ENCODE data around the gene CHRNA4.

The CHRNA4 gene

GRCh38 chr20:63377951-63378381 lies 16.8 kb upstream of the CHRNA4 start:
- no peak for DNase-seq (ENCODE audit: low read depth in 3 of 3)

DNA sequence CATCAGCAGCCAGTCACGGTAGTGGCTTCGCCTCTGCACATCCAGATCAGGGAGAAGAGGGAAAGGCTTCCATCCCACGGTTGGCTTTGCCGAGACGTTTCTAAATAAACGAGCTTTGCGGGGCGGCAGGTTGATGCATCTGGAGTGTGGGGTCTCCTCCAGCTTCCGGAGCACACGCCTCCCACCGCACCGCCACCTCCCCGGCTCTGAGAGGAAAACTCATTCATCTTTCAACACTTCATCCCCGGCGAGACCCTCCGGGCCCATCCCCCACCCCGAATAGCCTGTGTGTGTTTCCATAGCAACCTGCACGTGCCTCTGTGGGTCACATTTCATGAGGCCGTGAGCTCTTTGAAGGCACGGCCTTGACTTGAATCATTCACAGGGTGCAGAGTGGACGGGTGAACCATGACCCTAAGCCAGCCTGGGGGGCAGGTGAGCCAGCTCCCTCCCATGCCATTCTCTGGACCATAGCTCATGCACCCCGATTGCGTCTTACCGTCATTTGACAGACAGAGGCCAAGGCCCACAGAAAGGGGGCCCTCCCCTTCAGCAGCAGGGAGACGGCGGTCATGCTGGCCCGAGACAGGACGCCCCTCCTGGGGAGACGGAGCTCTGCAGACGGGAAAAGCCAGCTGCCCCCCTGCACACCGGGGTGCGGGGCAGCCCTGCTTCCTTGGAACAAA lies 16.2 kb upstream of the CHRNA4 start:
- DNase-seq (ENCODE audit: low read depth in 3 of 3), result no peak

- DNase-seq (ENCODE audit: low read depth in 3 of 3), result no peak
Measured at GRCh38 chr20:63376283-63377250, 15.4 kb upstream of the CHRNA4 start.

GRCh38 chr20:63375438-63375837 lies 14.3 kb upstream of the CHRNA4 start:
- no peak for DNase-seq (ENCODE audit: low read depth in 3 of 3)

DNA sequence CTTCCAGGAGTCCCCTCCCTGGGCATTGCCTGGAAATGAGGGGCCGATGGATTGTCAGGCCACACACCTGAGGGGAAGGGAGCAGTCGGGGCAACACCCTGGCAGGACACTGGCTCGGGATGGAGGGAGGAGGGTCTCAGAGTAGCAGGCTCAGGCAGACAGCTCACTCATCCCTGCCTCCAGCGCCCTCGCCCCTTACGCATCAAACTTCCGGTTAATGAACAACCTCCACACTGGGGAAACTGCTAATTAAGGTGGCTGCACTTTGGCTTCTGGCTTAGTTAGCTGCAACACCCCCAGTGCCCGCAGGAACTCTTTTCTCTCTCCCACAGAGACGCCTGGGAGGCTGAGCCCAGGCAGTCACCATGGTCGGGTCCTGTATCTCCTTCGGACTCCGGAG lies 13.4 kb upstream of the CHRNA4 start:
- DNase-seq (ENCODE audit: low read depth in 3 of 3), result no peak

DNA sequence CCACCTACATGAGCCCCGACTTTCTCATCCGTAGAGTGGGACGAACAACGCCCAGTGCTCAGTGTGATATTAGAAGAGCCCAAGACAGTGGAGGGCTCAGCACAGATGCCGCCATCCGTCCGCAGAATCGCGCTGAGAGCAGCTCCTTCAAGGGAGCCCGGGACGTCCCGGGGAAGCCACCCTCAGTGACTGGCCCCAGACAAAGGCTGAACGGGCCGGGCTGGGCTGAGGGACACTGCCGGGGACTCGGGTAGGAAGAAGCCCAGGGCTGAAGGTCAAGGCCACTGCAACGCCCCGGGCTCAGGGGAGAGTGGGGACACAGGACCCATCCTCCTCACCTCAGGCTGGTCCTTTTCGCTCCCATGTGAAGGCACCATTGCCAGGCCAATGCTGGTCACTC lies 12.8 kb upstream of the CHRNA4 start:
- no peak for DNase-seq (ENCODE audit: low read depth in 3 of 3)

DNA sequence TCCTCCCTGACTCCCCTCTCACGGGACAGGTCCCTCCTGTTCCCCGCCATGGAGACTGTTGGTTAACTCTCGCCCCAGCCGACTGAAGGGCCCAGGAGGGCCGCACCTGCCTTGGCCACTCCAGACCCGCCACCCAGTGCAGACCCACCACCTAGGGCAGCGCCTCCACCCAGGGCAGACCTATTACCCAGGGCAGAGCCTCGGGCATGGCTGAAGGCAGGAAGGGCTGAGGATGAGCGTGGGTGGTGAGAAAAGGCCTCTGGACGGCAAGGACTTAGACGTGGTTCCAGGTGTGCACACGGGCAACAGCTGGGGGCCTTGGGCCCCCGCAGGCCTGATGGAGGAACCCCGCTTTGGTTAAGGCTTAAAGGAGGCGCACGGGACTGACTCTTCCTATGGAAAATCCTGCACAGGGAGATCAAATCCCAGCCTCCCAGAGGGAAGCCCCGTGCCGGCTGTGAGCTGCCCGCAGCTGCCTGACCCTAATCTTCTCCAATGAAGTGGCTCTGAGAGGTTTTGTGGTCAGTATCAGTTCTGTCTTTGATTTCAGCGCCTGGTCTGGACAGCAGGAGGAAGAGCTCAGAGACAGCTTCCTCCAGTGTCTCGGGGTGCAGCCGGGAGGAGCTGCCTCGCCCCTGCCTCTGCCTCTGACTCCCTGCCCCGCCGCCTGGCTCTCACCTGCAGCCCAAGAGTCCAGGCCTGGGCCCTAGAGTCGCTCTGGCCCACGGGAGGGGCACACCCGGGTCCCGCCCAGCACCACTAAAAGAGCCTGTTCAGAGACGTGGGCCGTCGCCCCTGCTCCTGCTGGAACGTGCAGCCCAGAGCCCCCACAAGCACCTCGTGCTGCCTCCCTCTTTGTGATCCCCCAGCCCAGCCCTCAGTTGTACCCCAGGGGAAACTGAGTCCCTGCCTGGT lies 12.1 kb upstream of the CHRNA4 start:
- no peak for DNase-seq (ENCODE audit: low read depth in 3 of 3)

- no peak for DNase-seq (ENCODE audit: low read depth in 3 of 3)
Measured at GRCh38 chr20:63371291-63371865, 10.2 kb upstream of the CHRNA4 start.

- DNase-seq (ENCODE audit: low read depth in 3 of 3), result no peak
Measured at GRCh38 chr20:63370618-63371187, 9.6 kb upstream of the CHRNA4 start.

GRCh38 chr20:63369724-63370617 lies 8.8 kb upstream of the CHRNA4 start:
- no peak for DNase-seq (ENCODE audit: low read depth in 3 of 3)

DNA sequence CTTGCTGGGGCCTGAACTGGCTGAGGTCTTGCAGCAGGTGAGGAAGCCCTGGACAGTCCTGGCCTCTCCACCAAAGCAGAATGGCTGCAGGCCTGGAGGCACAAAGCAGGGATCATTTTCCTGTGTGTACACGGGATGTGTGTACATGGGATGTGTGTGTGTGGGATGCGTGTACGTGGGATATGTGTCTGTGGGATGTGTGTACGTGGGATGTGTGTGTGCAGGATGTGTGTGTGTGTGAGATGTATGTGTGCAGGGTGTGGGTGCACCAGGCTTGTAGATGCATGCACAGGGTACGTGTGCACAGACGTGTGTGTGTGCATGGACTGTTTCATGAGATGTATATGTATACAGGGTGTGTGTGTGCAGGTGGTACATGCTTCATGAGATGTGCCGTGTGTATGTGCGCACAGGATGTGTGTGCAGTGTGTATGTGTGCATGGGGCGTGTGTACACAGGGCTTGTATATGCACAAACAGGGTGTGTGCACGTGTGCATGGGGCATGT lies 7.9 kb upstream of the CHRNA4 start:
- no peak for DNase-seq (ENCODE audit: low read depth in 3 of 3)

DNA sequence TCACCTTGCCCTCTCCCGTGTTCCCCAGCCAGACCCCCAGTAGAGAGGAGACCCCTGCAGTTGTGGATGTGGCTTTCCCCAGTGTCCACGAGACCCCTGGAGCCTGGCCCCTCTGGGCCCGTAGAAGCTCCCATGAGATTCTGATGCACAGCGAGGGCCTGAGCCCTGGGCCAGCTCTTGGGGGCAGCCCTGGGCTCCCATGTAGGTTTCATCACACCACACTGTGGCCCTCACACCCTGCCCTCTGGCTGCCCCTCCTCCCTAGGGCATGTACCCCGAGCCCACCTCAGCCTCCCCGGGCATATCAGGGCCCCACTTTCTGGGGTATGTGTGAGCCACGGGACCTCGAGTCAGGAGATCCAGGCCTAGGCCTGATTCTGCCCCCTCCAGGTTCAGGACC lies 7.0 kb upstream of the CHRNA4 start:
- no peak for DNase-seq (ENCODE audit: low read depth in 3 of 3)

DNA sequence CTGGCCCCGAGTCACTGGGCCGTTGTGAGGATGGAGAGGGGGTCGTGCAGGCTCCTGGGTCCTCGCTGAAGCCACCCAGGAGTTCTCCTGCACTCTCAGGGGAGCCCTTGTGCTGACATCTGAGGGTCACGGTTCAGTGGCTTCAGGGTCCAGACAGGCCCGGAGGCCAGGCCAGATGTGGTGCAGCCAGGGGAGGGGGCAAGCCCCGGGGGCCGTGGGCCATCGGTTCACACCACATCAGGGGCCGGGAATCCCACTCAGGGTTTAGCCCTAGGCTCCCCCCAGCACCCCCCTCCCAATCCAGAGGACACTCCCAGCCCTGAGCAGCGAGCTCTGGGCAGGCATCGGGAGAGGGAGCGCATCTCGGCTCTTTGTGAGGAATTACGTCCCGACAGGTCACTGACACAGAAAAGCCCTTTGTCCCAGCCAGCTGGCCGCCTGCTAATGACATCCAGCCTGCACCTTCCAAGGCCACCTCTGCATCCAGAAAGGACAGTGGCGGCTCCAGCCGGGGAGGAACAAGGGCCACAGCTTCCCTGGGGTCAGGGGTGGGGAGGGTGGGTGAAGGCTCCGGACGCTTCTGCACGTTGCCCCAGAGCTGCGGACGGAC lies 6.4 kb upstream of the CHRNA4 start:
- no peak for DNase-seq (ENCODE audit: low read depth in 3 of 3)

DNA sequence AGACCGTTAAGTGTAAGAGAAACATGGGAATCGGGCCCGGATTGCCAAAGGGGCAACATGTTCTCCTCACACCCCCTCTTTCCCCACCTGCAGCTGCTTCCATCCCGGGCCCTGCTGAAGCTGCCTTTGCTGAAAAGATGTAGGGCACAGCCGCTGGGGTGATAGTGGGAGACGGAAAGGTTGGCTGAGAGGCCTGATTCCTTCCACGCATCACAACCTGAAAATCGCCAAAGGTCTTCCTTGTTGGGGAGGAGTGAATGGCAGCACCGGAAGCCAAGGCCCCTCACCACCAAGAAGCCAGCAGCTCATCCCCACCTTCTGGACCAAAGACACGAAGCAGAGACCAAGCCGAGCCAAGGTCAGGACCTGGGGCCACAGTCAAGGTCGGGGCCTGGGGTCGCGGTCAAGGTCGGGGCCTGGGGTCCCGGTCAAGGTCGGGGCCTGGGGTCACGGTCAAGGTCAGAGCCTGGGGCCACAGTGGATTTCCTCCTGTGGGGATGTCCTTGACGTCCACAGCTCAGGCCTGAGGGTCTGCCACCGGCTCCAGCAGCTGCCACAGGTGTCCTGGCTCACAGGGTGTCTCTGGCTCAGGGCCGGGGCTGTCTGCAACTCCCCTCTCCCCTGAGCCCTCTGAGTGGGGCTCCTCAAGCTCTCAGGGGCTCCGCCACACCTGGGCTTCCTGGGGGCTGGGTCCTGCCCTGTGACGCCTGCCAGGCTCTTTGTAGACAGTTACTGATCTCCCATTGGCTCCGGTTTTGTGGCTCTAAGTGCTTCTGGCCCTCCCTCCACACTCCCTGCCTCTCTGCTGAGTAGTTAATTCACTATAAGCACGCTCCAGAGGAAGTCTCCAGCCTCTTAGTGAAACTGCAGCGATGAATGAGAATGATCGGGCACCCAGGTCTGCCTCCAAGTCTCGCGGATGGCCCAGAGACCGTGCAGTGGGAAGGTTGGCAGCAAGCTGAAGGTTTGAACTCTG lies 5.5 kb upstream of the CHRNA4 start:
- no peak for DNase-seq (ENCODE audit: low read depth in 3 of 3)

DNA sequence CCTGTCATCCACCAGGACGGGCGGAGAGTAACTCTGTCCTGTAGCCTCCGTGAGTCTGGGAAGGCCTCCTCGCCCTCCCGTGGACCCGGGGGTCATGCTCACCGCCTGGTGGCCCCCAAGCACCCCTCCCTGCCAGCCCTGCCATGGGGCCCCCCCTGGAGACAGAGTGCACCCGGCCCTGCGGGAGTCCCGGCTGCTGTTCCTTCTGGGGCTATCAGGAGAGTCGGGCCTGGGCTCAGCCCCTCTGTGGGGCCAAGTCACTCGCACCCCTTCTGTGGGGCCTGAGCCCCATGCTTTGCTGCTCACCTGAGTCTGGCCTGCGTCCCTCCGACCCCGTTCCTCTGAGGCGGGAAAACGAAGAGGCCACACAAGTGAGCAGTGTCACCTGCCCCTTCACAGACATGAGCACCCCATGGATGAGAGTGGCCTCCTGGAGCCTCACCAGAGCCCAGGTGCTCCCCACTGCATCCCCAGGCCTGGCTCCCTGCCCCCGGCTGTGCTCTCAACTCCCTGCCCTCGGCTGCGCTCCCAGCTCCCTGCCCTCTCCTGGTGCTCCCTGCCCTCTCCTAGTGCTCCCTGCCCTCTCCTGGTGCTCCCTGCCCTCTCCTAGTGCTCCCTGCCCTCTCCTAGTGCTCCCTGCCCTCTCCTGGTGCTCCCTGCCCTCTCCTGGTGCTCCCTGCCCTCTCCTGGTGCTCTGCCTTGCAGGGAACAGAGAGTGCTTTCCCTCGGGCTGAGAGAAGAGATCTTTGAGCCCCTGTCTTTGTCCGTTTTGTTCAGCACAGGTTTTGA lies 4.6 kb upstream of the CHRNA4 start:
- DNase-seq (ENCODE audit: low read depth in 3 of 3), result no peak

DNA sequence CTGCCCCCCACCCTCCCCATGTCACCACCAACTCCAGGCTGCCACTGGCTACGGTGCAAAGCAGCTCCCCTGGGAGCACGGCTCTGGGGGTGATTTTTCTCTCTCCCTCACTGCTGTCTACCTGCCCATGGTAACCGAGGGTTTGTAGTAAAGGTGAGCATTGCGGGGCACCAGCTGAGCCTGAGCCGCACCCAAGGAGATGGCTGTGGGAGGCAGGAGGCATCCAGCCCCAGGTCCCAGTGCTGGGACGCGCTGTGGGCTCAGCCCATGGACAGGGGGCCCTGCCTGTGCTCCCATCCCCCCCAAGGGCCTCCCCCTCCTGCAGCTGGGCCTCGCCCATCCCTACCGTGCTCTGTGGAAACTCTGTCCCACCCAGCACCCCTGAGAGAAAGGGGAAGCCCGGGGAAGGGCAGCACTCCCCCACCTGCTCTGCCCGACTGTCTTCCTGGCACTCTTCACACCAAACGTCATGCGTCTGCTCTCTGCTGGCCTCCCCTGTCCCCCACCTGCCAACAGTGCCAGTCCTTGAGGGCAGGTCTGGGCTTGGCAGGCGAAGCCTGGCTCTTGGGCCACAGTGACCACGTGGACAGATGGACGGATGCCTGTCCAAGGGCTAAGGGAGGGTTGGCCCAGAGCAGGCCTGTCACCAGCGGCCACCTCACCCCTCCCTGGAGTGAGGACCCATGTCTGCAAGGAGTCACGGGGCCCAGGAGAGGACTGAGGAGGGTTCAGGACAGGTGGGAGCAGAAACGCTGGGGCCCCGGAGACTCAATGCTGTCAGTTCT lies 3.8 kb upstream of the CHRNA4 start:
- no peak for DNase-seq (ENCODE audit: low read depth in 3 of 3)

Data from stimulated activated CD4-positive, alpha-beta T cell treated with anti-CD3 and anti-CD28 coated beads, TNF-alpha, amount 100 ng/mL, for 4 hours (primary cell).